Prostate gland (tissue), 2 donors: Measurements from ENCODE around the gene CHPT1. TPM values are rescaled to one million over a fixed set of nuclear protein-coding genes. Genes with fewer than 3 reads are reported as not detected.

Source experiments
- DNase-seq: peaks from one replicate; pipeline ENCODE4 v3.0.0-alpha.2; 2019; ENCODE audit warnings: low spot score
- H3K27ac ChIP-seq, 2 donors: fragments of 200-600 bp; sonication (generic); 2 replicates each; pipeline ENCODE4 v1.5.1; 2017 to 2019
- H3K27me3 ChIP-seq: fragments of 200-600 bp; sonication (generic); replicated peaks from 2 replicates; pipeline ENCODE4 v1.5.1; 2019; ENCODE audit not compliant: insufficient read depth
- H3K36me3 ChIP-seq, 2 donors: fragments of 200-600 bp; sonication (generic); 1 replicate in 1 of 2; 2 replicates in 1 of 2; pipeline versions ENCODE4 v1.5.1 to v1.8.1; 2017 to 2019
- H3K4me1 ChIP-seq: fragments of 200-600 bp; sonication (generic); replicated peaks from 2 replicates; pipeline ENCODE4 v1.5.1; 2019
- H3K4me3 ChIP-seq, 2 donors: fragments of 200-600 bp; sonication (generic); 2 replicates each; pipeline ENCODE4 v1.5.1; 2017 to 2019
- H3K9me3 ChIP-seq: fragments of 200-600 bp; sonication (generic); 2 replicates; pipeline ENCODE4 v1.5.1; 2017
- CTCF ChIP-seq, 4 experiments: fragments of 200-600 bp in 2 of 4; fragments of 450-650 bp in 2 of 4; sonication (generic) in 2 of 4; IDR thresholded peaks; 1 replicate in 3 of 4; 2 replicates in 1 of 4; pipeline ENCODE4 v1.5.1; 2016 to 2019; ENCODE audit warnings: antibody characterized with exemption in 4 of 4, mild to moderate bottlenecking in 2 of 4, moderate library complexity in 2 of 4
- POLR2A ChIP-seq: fragments of 450-650 bp; IDR thresholded peaks from one replicate; pipeline ENCODE4 v1.6.1; 2016; ENCODE audit warnings: antibody characterized with exemption, mild to moderate bottlenecking
- POLR2AphosphoS5 ChIP-seq: sonication (generic); formaldehyde crosslinking; IDR thresholded peaks from one replicate; pipeline ENCODE4 v1.6.1; 2017; ENCODE audit warnings: antibody characterized with exemption
- WGBS: methylation state at CpG from one replicate; pipeline ENCODE4 v1.1.5; 2018; 5-methylcytosine and 5-hydroxymethylcytosine counted together
- intact Hi-C: fragments of 100-400 bp; cut with DNase I; formaldehyde crosslinking; loops from one replicate; pipeline ENCODE4 v1.14.2; 2022
- total RNA-seq, 2 donors: library from RNA; depleted of rRNA; stranded (reverse); fragments of >200 nt; gene quantifications; one replicate each; pipeline ENCODE4 v1.1.0, GENCODE V29; 2016

The CHPT1 gene
- total RNA-seq, 2 donors from 2014 or later, result 106 to 129 TPM

DNA sequence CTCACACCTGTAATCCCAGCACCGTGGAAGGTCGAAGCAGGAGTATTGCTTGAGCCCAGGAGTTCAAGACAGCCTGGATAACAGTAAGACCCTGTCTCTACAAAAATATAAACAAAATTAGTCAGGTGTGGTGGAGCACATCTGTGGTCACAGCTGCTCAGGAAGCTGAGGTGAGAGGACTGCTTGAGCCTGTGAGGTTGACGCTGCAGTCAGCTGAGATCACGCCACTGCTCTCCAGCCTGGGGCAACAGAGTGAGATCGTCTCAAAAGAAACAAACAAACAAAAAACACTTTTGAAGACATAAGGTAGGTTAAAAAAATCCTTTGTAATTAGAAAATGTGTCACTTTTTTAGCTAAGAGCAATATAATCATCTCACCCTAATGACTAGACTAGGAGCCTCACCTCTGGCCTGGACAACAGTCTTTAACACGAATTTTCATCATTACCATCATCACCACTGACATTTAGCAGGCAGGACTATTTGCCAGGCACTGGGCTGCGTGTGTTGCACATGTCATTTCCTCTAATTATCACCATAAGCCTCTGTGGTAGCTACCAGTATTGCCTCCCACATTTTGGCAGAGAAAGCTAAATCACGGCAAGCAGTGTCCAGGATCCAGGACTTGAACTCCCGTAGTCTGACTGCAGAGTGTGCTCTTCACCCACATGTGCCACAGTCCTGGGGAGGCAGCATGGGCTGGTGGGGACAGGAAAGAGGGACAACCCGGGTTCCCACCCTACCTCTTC, 46.5 kb downstream of the CHPT1 start:
- Histone ChIP-seq H3K4me1 (no peaks in the 10 kb centered on the region), H3K4me3 (no peak overlapping the region), H3K27me3 (no peaks in the 10 kb centered on the region), H3K9me3 (no peaks in the 10 kb centered on the region), H3K36me3 (peaks cover 0 to 6% of the 10 kb centered on the region in 2 donors), H3K27ac (no peak overlapping the region)
- WGBS, result 86% methylated on average over 10 of the region's 10 CpGs
- TF ChIP-seq POLR2AphosphoS5 (no peak), CTCF (IDR thresholded peaks at IDR 0.05) (no peak), POLR2A (no peak)
- intact Hi-C loops, result no loop called here
- DNase-seq, result no peak

DNA sequence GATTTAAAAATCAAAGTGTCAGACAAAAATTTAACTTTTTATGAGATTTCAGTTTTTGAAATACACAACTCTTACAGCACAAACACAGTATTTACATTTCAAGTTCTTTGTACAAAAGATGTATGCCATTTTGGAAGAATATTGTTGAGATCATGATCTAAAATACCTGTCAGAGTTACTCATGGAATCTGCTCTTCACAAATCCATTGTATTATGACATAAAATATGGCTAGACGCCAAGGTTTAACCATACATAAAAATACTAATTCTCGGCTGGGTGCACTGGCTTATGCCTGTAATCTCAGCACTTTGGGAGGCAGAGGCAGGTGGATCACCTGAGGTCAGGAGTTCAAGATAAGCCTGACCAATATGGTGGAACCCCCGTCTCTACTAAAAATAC, 48.0 kb downstream of the CHPT1 start:
- no peak for DNase-seq
- H3K9me3 ChIP-seq, result no peaks in the 10 kb centered on the region
- no peaks in the 10 kb centered on the region for H3K27me3 ChIP-seq
- no peak overlapping the region for H3K4me3 ChIP-seq
- H3K4me1 ChIP-seq, result no peaks in the 10 kb centered on the region
- TF ChIP-seq POLR2A (no peak), CTCF (IDR thresholded peaks at IDR 0.05) (no peak), POLR2AphosphoS5 (no peak)
- 86% methylated on average over 3 of the region's 3 CpGs for WGBS
- H3K27ac ChIP-seq, result no peak overlapping the region
- intact Hi-C loops, result no loop called here
- H3K36me3 ChIP-seq, result no peaks in the 10 kb centered on the region

GRCh38 chr12:101746196-101746595, 48.8 kb downstream of the CHPT1 start:
- Histone ChIP-seq H3K9me3 (no peaks in the 10 kb centered on the region), H3K4me1 (no peaks in the 10 kb centered on the region), H3K27me3 (no peaks in the 10 kb centered on the region), H3K4me3 (no peak overlapping the region), H3K36me3 (no peaks in the 10 kb centered on the region), H3K27ac (no peak overlapping the region)
- no peak for TF ChIP-seq POLR2A
- TF ChIP-seq POLR2AphosphoS5, result no peak
- no peak for TF ChIP-seq CTCF (IDR thresholded peaks at IDR 0.05)
- intact Hi-C loops, result no loop called here
- no peak for DNase-seq
- WGBS, result 87% methylated on average over 1 of the region's 1 CpG

- Histone ChIP-seq H3K9me3 (no peaks in the 10 kb centered on the region), H3K4me3 (no peak overlapping the region), H3K27ac (no peak overlapping the region), H3K36me3 (no peaks in the 10 kb centered on the region), H3K27me3 (no peaks in the 10 kb centered on the region), H3K4me1 (no peaks in the 10 kb centered on the region)
- TF ChIP-seq POLR2A (no peak), CTCF (IDR thresholded peaks at IDR 0.05) (no peak), POLR2AphosphoS5 (no peak)
- intact Hi-C loops, result no loop called here
- 67% methylated on average over 1 of the region's 1 CpG for WGBS
- no peak for DNase-seq
Measured at GRCh38 chr12:101746661-101747060, 49.2 kb downstream of the CHPT1 start.

DNA sequence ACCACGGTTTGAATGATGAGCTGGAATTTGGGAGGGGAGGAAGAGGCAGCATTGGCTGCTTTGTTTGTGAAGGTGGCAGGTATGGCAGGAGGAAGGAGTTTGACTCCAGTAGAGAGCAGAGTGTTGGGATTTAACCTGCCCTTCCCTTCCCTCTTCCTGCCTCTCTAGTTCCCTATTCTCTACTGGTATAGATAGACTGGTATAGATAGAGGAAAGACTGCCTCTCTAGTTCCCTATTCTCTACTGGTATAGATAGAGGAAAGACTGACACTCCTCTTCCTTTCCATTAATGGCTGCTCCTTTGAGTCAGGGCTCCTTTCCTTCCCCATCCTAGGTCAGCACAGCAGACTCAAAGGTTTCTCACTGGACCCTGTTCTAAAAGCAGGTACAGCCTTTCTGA, 50.3 kb downstream of the CHPT1 start:
- H3K9me3 ChIP-seq, result no peaks in the 10 kb centered on the region
- no peaks in the 10 kb centered on the region for H3K27me3 ChIP-seq
- TF ChIP-seq POLR2AphosphoS5 (no peak), POLR2A (no peak), CTCF (IDR thresholded peaks at IDR 0.05) (no peak)
- intact Hi-C loops, result no loop called here
- DNase-seq, result no peak
- no peaks in the 10 kb centered on the region for H3K4me1 ChIP-seq
- H3K36me3 ChIP-seq, result no peaks in the 10 kb centered on the region
- no peak overlapping the region for H3K4me3 ChIP-seq
- WGBS, result 55% methylated on average over 1 of the region's 1 CpG
- no peak overlapping the region for H3K27ac ChIP-seq
